ENCODE results near the gene FLOT1.

FLOT1 gene

GRCh38 chr6:30683183-30683979, 59.1 kb downstream of the FLOT1 start:
- Histone ChIP-seq H3K4me1 (ENCODE audit: low read length) (peaks cover 32% of the 10 kb centered on the region), H3F3A (ENCODE audit: insufficient read depth, low read length) (peaks cover 52% of the 10 kb centered on the region), H3K27ac (ENCODE audit: low read length) (peak overlapping the region; percentile 80)

GRCh38 chr6:30682143-30683117, 60.1 kb downstream of the FLOT1 start:
- Histone ChIP-seq H3K4me3 (ENCODE audit: low read length) (peak overlapping the region; percentile 87), H3K4me1 (ENCODE audit: low read length) (peaks cover 24% of the 10 kb centered on the region), H3K9ac (ENCODE audit: low read length) (peak overlapping the region; percentile 53), H3F3A (ENCODE audit: insufficient read depth, low read length) (peaks cover 47% of the 10 kb centered on the region), H3K79me2 (ENCODE audit: low read length) (peaks cover 84% of the 10 kb centered on the region), H2AFZ (ENCODE audit: low read length) (0 out of 2 replicates have a peak overlapping the region, but pooled peaks have one; percentile 29), H3K9me2 (replicated peaks; ENCODE audit: insufficient read depth, low read length) (no peaks in the 10 kb centered on the region), H3K27ac (ENCODE audit: low read length) (peak overlapping the region; percentile 80), H3K9me3 (replicated peaks; ENCODE audit: insufficient read depth, low read length) (no peaks in the 10 kb centered on the region), H4K20me1 (ENCODE audit: insufficient read depth, low read length) (no peaks in the 10 kb centered on the region), H3K27me3 (replicated peaks; ENCODE audit: insufficient read depth, low read length) (no peaks in the 10 kb centered on the region), H3K36me3 (replicated peaks; ENCODE audit: insufficient read depth, low read length) (no peaks in the 10 kb centered on the region), H3K4me2 (ENCODE audit: low read depth, low read length) (peak overlapping the region; percentile 91)
- TF ChIP-seq EZH2 (optimal IDR thresholded peaks at IDR 0.05; ENCODE audit: low read depth, low read length) (no peak), EZH2phosphoT487 (IDR thresholded peaks at IDR 0.05; ENCODE audit: low read length) (no peak), CTCF (IDR thresholded peaks at IDR 0.05; ENCODE audit: low read length) (no peak)
- peak; percentile 92 for DNase-seq

More at GRCh38 chr6:30683183-30683979, 59.1 kb downstream of the FLOT1 start:
- no peak for DNase-seq
- H3K9me3 ChIP-seq (replicated peaks; ENCODE audit: insufficient read depth, low read length) = no peaks in the 10 kb centered on the region
- no peaks in the 10 kb centered on the region for H3K9me2 ChIP-seq (replicated peaks; ENCODE audit: insufficient read depth, low read length)
- no peaks in the 10 kb centered on the region for H4K20me1 ChIP-seq (ENCODE audit: insufficient read depth, low read length)
- peak overlapping the region; percentile 53 for H3K9ac ChIP-seq (ENCODE audit: low read length)
- TF ChIP-seq EZH2phosphoT487 (IDR thresholded peaks at IDR 0.05; ENCODE audit: low read length) (no peak), EZH2 (optimal IDR thresholded peaks at IDR 0.05; ENCODE audit: low read depth, low read length) (no peak), CTCF (IDR thresholded peaks at IDR 0.05; ENCODE audit: low read length) (no peak)
- H3K79me2 ChIP-seq (ENCODE audit: low read length) = peaks cover 80% of the 10 kb centered on the region
- H3K36me3 ChIP-seq (replicated peaks; ENCODE audit: insufficient read depth, low read length) = no peaks in the 10 kb centered on the region
- H3K4me2 ChIP-seq (ENCODE audit: low read depth, low read length) = peak overlapping the region; percentile 91
- H2AFZ ChIP-seq (ENCODE audit: low read length) = no peak overlapping the region
- peak overlapping the region; percentile 87 for H3K4me3 ChIP-seq (ENCODE audit: low read length)
- H3K27me3 ChIP-seq (replicated peaks; ENCODE audit: insufficient read depth, low read length) = no peaks in the 10 kb centered on the region

GRCh38 chr6:30681766-30682142, 60.7 kb downstream of the FLOT1 start:
- Histone ChIP-seq H4K20me1 (ENCODE audit: insufficient read depth, low read length) (no peaks in the 10 kb centered on the region), H3K4me3 (ENCODE audit: low read length) (peak overlapping the region; percentile 87), H3K4me1 (ENCODE audit: low read length) (peaks cover 23% of the 10 kb centered on the region), H3K9ac (ENCODE audit: low read length) (peak overlapping the region; percentile 53; the same call in 1 of the 2 replicates), H2AFZ (ENCODE audit: low read length) (no peak overlapping the region), H3K27ac (ENCODE audit: low read length) (peak overlapping the region; percentile 80; the same call in 1 of the 2 replicates), H3K9me3 (replicated peaks; ENCODE audit: insufficient read depth, low read length) (no peaks in the 10 kb centered on the region), H3K4me2 (ENCODE audit: low read depth, low read length) (peak overlapping the region; percentile 91), H3F3A (ENCODE audit: insufficient read depth, low read length) (peaks cover 42% of the 10 kb centered on the region), H3K79me2 (ENCODE audit: low read length) (peaks cover 84% of the 10 kb centered on the region), H3K9me2 (replicated peaks; ENCODE audit: insufficient read depth, low read length) (no peaks in the 10 kb centered on the region), H3K36me3 (replicated peaks; ENCODE audit: insufficient read depth, low read length) (no peaks in the 10 kb centered on the region), H3K27me3 (replicated peaks; ENCODE audit: insufficient read depth, low read length) (no peaks in the 10 kb centered on the region)
- TF ChIP-seq EZH2phosphoT487 (IDR thresholded peaks at IDR 0.05; ENCODE audit: low read length) (no peak), EZH2 (optimal IDR thresholded peaks at IDR 0.05; ENCODE audit: low read depth, low read length) (no peak), CTCF (IDR thresholded peaks at IDR 0.05; ENCODE audit: low read length) (no peak)
- no peak for DNase-seq
